Osteoblast (primary cell): ENCODE measurements around the gene RFC2. TPM values are rescaled to one million over a fixed set of nuclear protein-coding genes. Genes with fewer than 3 reads are reported as not detected.

ENCODE experiments used
- DNase-seq: peaks from one replicate; pipeline ENCODE4 v3.0.0; 2011; ENCODE audit warnings: low spot score, mixed read lengths; ENCODE audit not compliant: insufficient read length; ENCODE audit errors: missing footprints
- H2AFZ ChIP-seq: 2 replicates; pipeline ENCODE4 v1.6.0; 2011; ENCODE audit warnings: mild to moderate bottlenecking, low read length
- H3K27ac ChIP-seq: 2 replicates; pipeline ENCODE4 v1.5.1; 2011; ENCODE audit warnings: mild to moderate bottlenecking, low read depth, low read length, moderate library complexity
- H3K27me3 ChIP-seq: 2 replicates; pipeline ENCODE4 v1.6.0; 2012; ENCODE audit warnings: mild to moderate bottlenecking, control low read depth, inconsistent platforms, low read length, moderate library complexity; ENCODE audit not compliant: insufficient read depth
- H3K36me3 ChIP-seq: 2 replicates; pipeline ENCODE4 v1.5.1; 2011; ENCODE audit warnings: mild to moderate bottlenecking, low read length, control low read depth, moderate library complexity; ENCODE audit not compliant: insufficient read depth
- H3K4me1 ChIP-seq: 2 replicates; pipeline ENCODE4 v1.5.1; 2011; ENCODE audit warnings: mild to moderate bottlenecking, low read length, control low read depth, moderate library complexity; ENCODE audit not compliant: insufficient read depth
- H3K4me2 ChIP-seq: 2 replicates; pipeline ENCODE4 v1.6.0; 2011; ENCODE audit warnings: mild to moderate bottlenecking, low read length; ENCODE audit not compliant: insufficient read depth
- H3K4me3 ChIP-seq: fragments of 200-600 bp; sonication (generic); 3 replicates; pipeline ENCODE4 v1.5.1; 2012; ENCODE audit warnings: mild to moderate bottlenecking, low read length, inconsistent platforms; ENCODE audit not compliant: insufficient read depth
- H3K79me2 ChIP-seq: 2 replicates; pipeline ENCODE4 v1.6.0; 2012; ENCODE audit warnings: mild to moderate bottlenecking, low read length, control low read depth, inconsistent platforms; ENCODE audit not compliant: insufficient read depth
- H3K9me3 ChIP-seq: 2 replicates; pipeline ENCODE4 v1.5.1; 2011; ENCODE audit warnings: low read depth, low read length, control low read depth
- H4K20me1 ChIP-seq: 2 replicates; pipeline ENCODE4 v1.6.0; 2012; ENCODE audit warnings: mild to moderate bottlenecking, low read length, control low read depth; ENCODE audit not compliant: insufficient read depth
- total RNA-seq: library from RNA; depleted of rRNA; stranded (reverse); fragments of >200 nt; gene quantifications from 2 replicates; pipeline ENCODE4 v1.2.3, GENCODE V29; 2012
- TF ChIP-seq, protein P1 (sequence below): IDR thresholded peaks from 2 replicates; pipeline ENCODE4 v1.5.1; 2011; ENCODE audit warnings: mild to moderate bottlenecking, low read depth, low read length, moderate library complexity; ENCODE audit errors: extremely low read depth

Gene RFC2
- total RNA-seq, 1 donor, result 12.3 TPM

DNA sequence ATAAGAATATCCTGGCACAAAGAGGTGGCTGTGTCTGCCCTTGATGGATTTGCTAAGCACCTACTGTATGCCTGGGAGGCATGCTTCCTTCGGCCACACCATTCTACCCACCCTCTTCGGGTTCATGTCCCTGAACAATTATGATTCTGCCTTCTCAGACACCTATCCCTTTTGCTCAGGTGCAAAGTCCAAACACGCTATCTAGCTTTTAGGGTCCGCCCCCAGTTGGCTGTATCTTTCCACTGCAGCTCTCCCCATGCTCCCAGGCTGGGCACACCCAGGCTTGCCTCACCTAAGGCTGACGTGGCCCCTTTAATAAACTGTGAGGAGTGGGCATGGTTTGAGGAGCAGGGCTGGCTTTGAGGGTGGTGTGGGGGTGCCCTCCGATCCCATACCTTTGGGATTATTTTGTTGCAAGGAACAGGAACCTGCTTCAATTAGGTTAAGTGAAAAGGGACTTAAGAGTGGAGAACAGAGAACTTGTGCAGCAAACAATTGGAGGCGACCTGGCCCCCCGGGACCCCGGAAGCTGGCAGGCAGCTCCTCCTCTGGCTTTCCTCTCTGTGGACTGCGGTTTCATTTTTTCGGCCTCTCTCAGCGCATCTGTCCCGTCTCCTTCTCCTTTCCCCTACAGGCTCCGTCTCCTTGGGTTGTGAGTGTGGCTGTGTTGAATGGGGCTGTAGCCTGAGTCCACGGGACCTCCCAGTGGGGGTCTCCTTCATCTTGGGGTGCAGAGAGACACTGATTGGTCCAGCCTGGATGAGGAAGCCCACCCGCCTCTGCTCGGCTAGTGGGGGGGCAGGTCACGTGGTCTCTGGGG is 38.8 kb upstream of the RFC2 start:
- Histone ChIP-seq H3K36me3 (peaks cover 3% of the 10 kb centered on the region), H3K79me2 (peaks cover 87% of the 10 kb centered on the region), H3K4me1 (peaks cover 37% of the 10 kb centered on the region), H3K4me3 (no peak overlapping the region), H4K20me1 (peaks cover 69% of the 10 kb centered on the region), H3K4me2 (peak overlapping the region; percentile 33), H3K9me3 (no peaks in the 10 kb centered on the region), H3K27ac (peak overlapping the region; percentile 8), H3K27me3 (no peaks in the 10 kb centered on the region), H2AFZ (no peak overlapping the region)
- peak; percentile 52 for DNase-seq
- TF ChIP-seq, protein P1, sequence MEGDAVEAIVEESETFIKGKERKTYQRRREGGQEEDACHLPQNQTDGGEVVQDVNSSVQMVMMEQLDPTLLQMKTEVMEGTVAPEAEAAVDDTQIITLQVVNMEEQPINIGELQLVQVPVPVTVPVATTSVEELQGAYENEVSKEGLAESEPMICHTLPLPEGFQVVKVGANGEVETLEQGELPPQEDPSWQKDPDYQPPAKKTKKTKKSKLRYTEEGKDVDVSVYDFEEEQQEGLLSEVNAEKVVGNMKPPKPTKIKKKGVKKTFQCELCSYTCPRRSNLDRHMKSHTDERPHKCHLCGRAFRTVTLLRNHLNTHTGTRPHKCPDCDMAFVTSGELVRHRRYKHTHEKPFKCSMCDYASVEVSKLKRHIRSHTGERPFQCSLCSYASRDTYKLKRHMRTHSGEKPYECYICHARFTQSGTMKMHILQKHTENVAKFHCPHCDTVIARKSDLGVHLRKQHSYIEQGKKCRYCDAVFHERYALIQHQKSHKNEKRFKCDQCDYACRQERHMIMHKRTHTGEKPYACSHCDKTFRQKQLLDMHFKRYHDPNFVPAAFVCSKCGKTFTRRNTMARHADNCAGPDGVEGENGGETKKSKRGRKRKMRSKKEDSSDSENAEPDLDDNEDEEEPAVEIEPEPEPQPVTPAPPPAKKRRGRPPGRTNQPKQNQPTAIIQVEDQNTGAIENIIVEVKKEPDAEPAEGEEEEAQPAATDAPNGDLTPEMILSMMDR, result no peak

DNA sequence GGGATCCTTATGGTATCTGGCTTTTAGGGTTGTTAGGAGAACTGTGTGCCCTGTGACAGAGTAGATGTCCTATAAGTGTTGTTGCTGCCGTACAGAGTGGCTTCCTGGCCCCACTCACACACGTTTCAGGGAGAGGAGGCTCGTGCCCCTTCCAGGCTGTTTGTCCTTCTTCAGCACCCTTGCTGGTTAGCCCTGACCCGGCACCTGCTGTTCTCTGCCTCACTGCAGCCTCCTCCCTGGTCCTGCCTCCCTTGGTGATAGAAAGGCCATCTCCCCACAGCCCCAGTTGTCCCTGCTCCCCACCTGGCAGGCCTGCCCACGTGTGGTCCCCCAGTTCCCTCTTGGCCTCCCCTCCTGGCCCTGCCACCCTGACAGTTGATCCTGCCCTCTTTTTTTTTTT is 37.3 kb upstream of the RFC2 start:
- H3K79me2 ChIP-seq, result peaks cover 73% of the 10 kb centered on the region
- no peaks in the 10 kb centered on the region for H3K27me3 ChIP-seq
- peaks cover 55% of the 10 kb centered on the region for H4K20me1 ChIP-seq
- H3K9me3 ChIP-seq, result no peaks in the 10 kb centered on the region
- peak; percentile 51 for DNase-seq
- TF ChIP-seq, protein P1, result no peak
- no peak overlapping the region for H3K4me3 ChIP-seq
- peaks cover 38% of the 10 kb centered on the region for H3K4me1 ChIP-seq
- H3K27ac ChIP-seq, result no peak overlapping the region
- no peak overlapping the region for H2AFZ ChIP-seq
- H3K4me2 ChIP-seq, result no peak overlapping the region
- peaks cover 3% of the 10 kb centered on the region for H3K36me3 ChIP-seq

DNA sequence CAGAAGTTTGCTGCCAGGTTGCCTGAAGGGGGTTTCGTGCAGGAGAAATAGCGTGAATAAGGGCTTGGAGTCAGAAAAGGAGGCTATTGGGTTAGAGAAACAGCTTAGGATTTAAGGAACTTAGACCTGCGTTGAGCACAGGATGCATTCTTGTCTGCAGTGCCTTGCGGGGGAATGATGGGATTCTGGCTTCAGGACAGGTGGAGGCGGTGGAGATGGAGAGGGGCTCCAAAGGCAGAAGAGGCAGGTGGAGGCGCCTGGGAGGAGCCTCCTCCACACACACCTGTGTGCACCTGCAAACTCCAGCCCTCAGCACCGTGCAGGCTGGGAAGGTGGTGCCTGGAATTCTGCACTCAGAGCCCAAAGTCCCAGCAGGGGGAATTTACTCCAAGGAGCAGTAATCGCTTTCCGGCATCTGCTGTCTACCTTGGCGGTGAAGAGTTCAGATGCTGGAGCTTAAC is 36.8 kb upstream of the RFC2 start:
- Histone ChIP-seq H2AFZ (no peak overlapping the region), H3K27ac (peak overlapping the region; percentile 85), H3K27me3 (no peaks in the 10 kb centered on the region), H3K9me3 (no peaks in the 10 kb centered on the region), H3K4me3 (peak overlapping the region; percentile 96), H3K36me3 (peaks cover 3% of the 10 kb centered on the region), H3K79me2 (peaks cover 69% of the 10 kb centered on the region), H4K20me1 (peaks cover 53% of the 10 kb centered on the region), H3K4me2 (peak overlapping the region; percentile 86), H3K4me1 (peaks cover 38% of the 10 kb centered on the region)
- TF ChIP-seq, protein P1, result no peak
- DNase-seq, result peak; percentile 86

DNA sequence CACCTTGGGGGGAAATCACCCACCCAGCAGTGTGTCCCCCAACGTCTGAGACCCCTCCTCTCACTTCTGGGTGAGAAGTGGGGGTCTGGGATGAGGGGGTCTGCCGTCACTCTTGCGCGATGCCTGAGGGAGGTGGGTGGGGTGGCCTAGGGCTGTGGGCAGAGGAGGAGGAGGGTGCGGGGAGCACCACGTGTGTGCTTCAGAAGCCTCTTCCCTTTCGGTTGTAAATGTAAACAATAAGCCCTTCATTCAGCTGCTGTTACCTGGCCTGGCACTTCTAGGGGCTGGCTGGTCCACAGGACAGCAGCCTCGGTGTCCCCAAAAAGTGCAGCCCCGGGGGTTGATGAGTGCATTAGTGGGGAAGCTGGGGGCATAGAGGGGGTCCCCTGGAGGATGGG is 36.4 kb upstream of the RFC2 start:
- Histone ChIP-seq H3K9me3 (no peaks in the 10 kb centered on the region), H3K79me2 (peaks cover 64% of the 10 kb centered on the region), H3K4me2 (peak overlapping the region; percentile 86), H3K4me1 (peaks cover 38% of the 10 kb centered on the region), H2AFZ (peak overlapping the region; percentile 41), H3K4me3 (peak overlapping the region; percentile 96), H3K36me3 (peaks cover 2% of the 10 kb centered on the region), H3K27ac (peak overlapping the region; percentile 85), H4K20me1 (peaks cover 50% of the 10 kb centered on the region), H3K27me3 (no peaks in the 10 kb centered on the region)
- DNase-seq, result no peak
- TF ChIP-seq, protein P1, result no peak
